ENCODE results near the gene MAT2B.

The MAT2B gene

DNA sequence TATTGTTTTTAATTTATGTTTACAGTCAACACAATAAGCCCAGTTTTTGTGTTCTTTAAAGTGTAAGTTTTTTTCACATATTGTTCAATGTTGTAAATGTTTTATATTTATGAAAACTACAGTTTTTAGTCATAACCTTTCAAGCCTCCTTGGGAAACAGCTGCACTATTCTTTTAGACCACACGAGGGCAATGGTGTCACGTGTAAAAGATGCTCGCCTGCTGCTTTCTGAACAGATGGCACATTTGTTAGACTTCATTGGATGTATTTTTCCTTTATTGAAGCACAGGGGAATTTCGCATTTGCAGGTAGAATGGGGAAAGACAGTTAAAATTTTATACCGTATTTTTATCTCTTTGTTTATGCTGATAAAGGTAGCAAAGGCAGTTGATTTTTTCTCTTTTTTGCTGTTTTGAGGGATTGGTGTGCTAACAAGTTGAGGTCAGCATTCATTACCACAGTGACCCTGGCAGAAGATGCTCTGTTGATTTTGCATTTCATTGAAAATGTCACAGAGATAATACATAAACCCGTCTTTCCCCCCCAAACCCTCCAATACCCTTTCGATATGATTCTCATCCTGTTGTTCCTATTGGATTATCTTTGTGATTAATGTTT is 59.0 kb downstream of the MAT2B start:
- peak; percentile 52 to 76 (median 70) for DNase-seq
- ChIA-PET CTCF (interaction anchor here (1.2 to 3.1 kb wide), 2 partner anchors 939 to 942 kb away, joined by 3 to 16 read pairs; no protein-coding TSS in a partner anchor), POLR2A (no interaction called here)
- peaks cover 4 to 12% (median 9%) of the 10 kb centered on the region in 4 experiments for H3K4me1 ChIP-seq (ENCODE audit: control extremely low read depth in 1 of 4, control insufficient read depth in 4 of 4, insufficient read depth in 4 of 4, low read length in 3 of 4)
- H3K36me3 ChIP-seq (ENCODE audit: control insufficient read depth in 4 of 4, insufficient read depth in 4 of 4, low read length in 3 of 4): no peaks in the 10 kb centered on the region
- no peak overlapping the region for H3K4me3 ChIP-seq (ENCODE audit: control insufficient read depth in 1 of 7, extremely low read depth in 1 of 7, insufficient read depth in 4 of 7, low read depth in 2 of 7, low read length in 6 of 7)
- peaks cover 10 to 38% (median 32%) of the 10 kb centered on the region in 5 experiments for H3K27me3 ChIP-seq (replicated peaks in 2 of 5; ENCODE audit: control insufficient read depth in 4 of 5, insufficient read depth in 5 of 5, low read length in 4 of 5)
- H3K9me3 ChIP-seq (ENCODE audit: control extremely low read depth in 1 of 5, control insufficient read depth in 4 of 5, insufficient read depth in 2 of 5, low read depth in 1 of 5, low read length in 4 of 5): no peaks in the 10 kb centered on the region
- 8% methylated on average over 3 of the region's 7 CpGs for WGBS (ENCODE audit: insufficient coverage)
- H3K27ac ChIP-seq (ENCODE audit: insufficient read depth in 1 of 2, low read depth in 1 of 2, low read length in 2 of 2, poor library complexity in 1 of 2, severe bottlenecking in 2 of 2): no peak overlapping the region

GRCh38 chr5:163565492-163565891 is 60.1 kb downstream of the MAT2B start:
- POLR2A ChIA-PET: no interaction called here

GRCh38 chr5:163565931-163566608 is 60.7 kb downstream of the MAT2B start:
- no peak overlapping the region for H3K27ac ChIP-seq (ENCODE audit: insufficient read depth in 1 of 2, low read depth in 1 of 2, low read length in 2 of 2, poor library complexity in 1 of 2, severe bottlenecking in 2 of 2)
- CTCF ChIA-PET: interaction anchor here (0.8 to 3.1 kb wide), 4 partner anchors 11 to 937 kb away, joined by 3 to 16 read pairs (median 3); no protein-coding TSS in a partner anchor
- H3K36me3 ChIP-seq (ENCODE audit: control insufficient read depth in 4 of 4, insufficient read depth in 4 of 4, low read length in 3 of 4): no peaks in the 10 kb centered on the region
- peaks cover 4 to 12% (median 9%) of the 10 kb centered on the region in 4 experiments for H3K4me1 ChIP-seq (ENCODE audit: control extremely low read depth in 1 of 4, control insufficient read depth in 4 of 4, insufficient read depth in 4 of 4, low read length in 3 of 4)
- peaks cover 13 to 38% (median 32%) of the 10 kb centered on the region in 5 experiments for H3K27me3 ChIP-seq (replicated peaks in 2 of 5; ENCODE audit: control insufficient read depth in 4 of 5, insufficient read depth in 5 of 5, low read length in 4 of 5)
- POLR2A ChIA-PET: no interaction called here
- H3K9me3 ChIP-seq (ENCODE audit: control extremely low read depth in 1 of 5, control insufficient read depth in 4 of 5, insufficient read depth in 2 of 5, low read depth in 1 of 5, low read length in 4 of 5): no peaks in the 10 kb centered on the region
- 3% methylated on average over 28 of the region's 32 CpGs for WGBS (ENCODE audit: insufficient coverage)
- DNase-seq: peak; percentile 7 to 51 (median 47)
- H3K4me3 ChIP-seq (ENCODE audit: control insufficient read depth in 1 of 7, extremely low read depth in 1 of 7, insufficient read depth in 4 of 7, low read depth in 2 of 7, low read length in 6 of 7): peak overlapping the region in 6 of 7 experiments; percentile 13 to 58 (median 56)

More at GRCh38 chr5:163565492-163565891, 60.1 kb downstream of the MAT2B start:
- H3K27me3 ChIP-seq (replicated peaks in 2 of 5; ENCODE audit: control insufficient read depth in 4 of 5, insufficient read depth in 5 of 5, low read length in 4 of 5): peaks cover 13 to 38% (median 32%) of the 10 kb centered on the region in 5 experiments
- no peaks in the 10 kb centered on the region for H3K9me3 ChIP-seq (ENCODE audit: control extremely low read depth in 1 of 5, control insufficient read depth in 4 of 5, insufficient read depth in 2 of 5, low read depth in 1 of 5, low read length in 4 of 5)
- H3K27ac ChIP-seq (ENCODE audit: insufficient read depth in 1 of 2, low read depth in 1 of 2, low read length in 2 of 2, poor library complexity in 1 of 2, severe bottlenecking in 2 of 2): no peak overlapping the region
- CTCF ChIA-PET: interaction anchor here (0.8 to 3.1 kb wide), 3 partner anchors 12 to 938 kb away, joined by 3 to 16 read pairs (median 3); no protein-coding TSS in a partner anchor
- H3K36me3 ChIP-seq (ENCODE audit: control insufficient read depth in 4 of 4, insufficient read depth in 4 of 4, low read length in 3 of 4): no peaks in the 10 kb centered on the region
- peak overlapping the region in 6 of 7 experiments; percentile 13 to 58 (median 56) for H3K4me3 ChIP-seq (ENCODE audit: control insufficient read depth in 1 of 7, extremely low read depth in 1 of 7, insufficient read depth in 4 of 7, low read depth in 2 of 7, low read length in 6 of 7)
- DNase-seq: peak in 2 of 3 donors; percentile 17 to 38
- WGBS (ENCODE audit: insufficient coverage): 4% methylated on average over 8 of the region's 11 CpGs
- H3K4me1 ChIP-seq (ENCODE audit: control extremely low read depth in 1 of 4, control insufficient read depth in 4 of 4, insufficient read depth in 4 of 4, low read length in 3 of 4): peaks cover 4 to 12% (median 9%) of the 10 kb centered on the region in 4 experiments

DNA sequence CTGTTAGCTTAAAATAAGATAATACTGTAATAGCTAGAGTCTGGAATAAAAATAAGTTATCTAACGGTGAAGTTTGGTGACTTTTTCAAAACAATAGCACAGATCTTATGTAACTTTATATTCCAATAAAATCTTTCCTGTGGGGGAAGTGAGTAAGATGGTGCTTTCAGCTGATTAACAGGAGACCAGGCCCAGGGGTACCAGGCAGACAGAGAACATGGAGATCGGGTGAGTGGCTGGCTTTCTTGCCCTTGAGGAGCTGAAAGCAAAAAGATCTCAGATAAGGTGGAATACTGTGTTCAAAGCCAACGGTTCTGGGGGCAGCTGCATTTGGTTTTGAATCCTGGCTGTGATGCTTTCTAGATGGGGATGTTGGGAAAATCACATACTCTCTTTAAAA is 61.3 kb downstream of the MAT2B start:
- 43% methylated on average over 1 of the region's 3 CpGs for WGBS (ENCODE audit: insufficient coverage)

DNA sequence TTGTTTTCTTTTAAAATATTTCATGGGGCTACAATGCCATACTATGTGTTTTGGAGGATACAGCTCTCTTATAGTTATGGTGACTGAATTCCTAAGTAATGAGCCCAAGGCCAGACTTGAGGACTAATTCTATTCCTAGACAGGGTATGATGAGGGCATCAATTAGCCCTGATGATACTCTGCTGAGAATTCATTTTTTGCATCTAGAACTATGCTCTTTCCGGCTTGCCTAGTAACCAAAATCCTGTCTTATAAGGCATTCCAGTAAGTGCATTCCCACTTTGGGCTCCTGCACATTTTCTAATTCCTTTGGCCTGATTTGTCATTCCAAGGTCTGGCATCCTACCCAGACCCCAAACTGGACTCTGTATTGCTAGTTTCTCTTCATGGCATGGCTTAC is 62.4 kb downstream of the MAT2B start:
- Histone ChIP-seq H3K4me1 (ENCODE audit: control extremely low read depth in 1 of 4, control insufficient read depth in 4 of 4, insufficient read depth in 4 of 4, low read length in 3 of 4) (peaks cover 4 to 12% (median 9%) of the 10 kb centered on the region in 4 experiments), H3K4me3 (ENCODE audit: control insufficient read depth in 1 of 7, extremely low read depth in 1 of 7, insufficient read depth in 4 of 7, low read depth in 2 of 7, low read length in 6 of 7) (no peak overlapping the region), H3K27me3 (replicated peaks in 2 of 5; ENCODE audit: control insufficient read depth in 4 of 5, insufficient read depth in 5 of 5, low read length in 4 of 5) (peaks cover 13 to 38% (median 34%) of the 10 kb centered on the region in 5 experiments), H3K36me3 (ENCODE audit: control insufficient read depth in 4 of 4, insufficient read depth in 4 of 4, low read length in 3 of 4) (no peaks in the 10 kb centered on the region), H3K9me3 (ENCODE audit: control extremely low read depth in 1 of 5, control insufficient read depth in 4 of 5, insufficient read depth in 2 of 5, low read depth in 1 of 5, low read length in 4 of 5) (no peaks in the 10 kb centered on the region), H3K27ac (ENCODE audit: insufficient read depth in 1 of 2, low read depth in 1 of 2, low read length in 2 of 2, poor library complexity in 1 of 2, severe bottlenecking in 2 of 2) (no peak overlapping the region)
- POLR2A ChIA-PET: no interaction called here
- 94% methylated on average over 1 of the region's 1 CpG for WGBS (ENCODE audit: insufficient coverage)
- DNase-seq: no peak
- CTCF ChIA-PET: interaction anchor here (2.2 kb wide), 1 partner anchor 936 kb away, joined by 9 read pairs; no protein-coding TSS in a partner anchor

More for the DNA sequence above, 61.3 kb downstream of the MAT2B start:
- Histone ChIP-seq H3K9me3 (ENCODE audit: control extremely low read depth in 1 of 5, control insufficient read depth in 4 of 5, insufficient read depth in 2 of 5, low read depth in 1 of 5, low read length in 4 of 5) (no peaks in the 10 kb centered on the region), H3K27me3 (replicated peaks in 2 of 5; ENCODE audit: control insufficient read depth in 4 of 5, insufficient read depth in 5 of 5, low read length in 4 of 5) (peaks cover 13 to 38% (median 32%) of the 10 kb centered on the region in 5 experiments), H3K4me3 (ENCODE audit: control insufficient read depth in 1 of 7, extremely low read depth in 1 of 7, insufficient read depth in 4 of 7, low read depth in 2 of 7, low read length in 6 of 7) (peak overlapping the region in 2 of 7 experiments; percentile 57 to 58), H3K27ac (ENCODE audit: insufficient read depth in 1 of 2, low read depth in 1 of 2, low read length in 2 of 2, poor library complexity in 1 of 2, severe bottlenecking in 2 of 2) (no peak overlapping the region), H3K36me3 (ENCODE audit: control insufficient read depth in 4 of 4, insufficient read depth in 4 of 4, low read length in 3 of 4) (no peaks in the 10 kb centered on the region), H3K4me1 (ENCODE audit: control extremely low read depth in 1 of 4, control insufficient read depth in 4 of 4, insufficient read depth in 4 of 4, low read length in 3 of 4) (peaks cover 4 to 12% (median 9%) of the 10 kb centered on the region in 4 experiments)
- ChIA-PET POLR2A (no interaction called here), CTCF (interaction anchor here (1.0 to 3.1 kb wide), 2 partner anchors 13 to 937 kb away, joined by 3 to 16 read pairs; no protein-coding TSS in a partner anchor)
- peak in 1 of 3 donors; percentile 2 for DNase-seq

Measured in common myeloid progenitor, CD34-positive (primary cell).